ENCODE data around the gene RBPJ. TPM values are rescaled to one million over a fixed set of nuclear protein-coding genes. Genes with fewer than 3 reads are reported as not detected.

Gene RBPJ
- total and polyA plus RNA-seq, 11 donors = 21.9 to 84.3 (median 37.5) TPM

- Histone ChIP-seq H3K27ac (no peak overlapping the region), H3K4me3 (no peak overlapping the region), H3K27me3 (no peaks in the 10 kb centered on the region), H3K9me3 (no peaks in the 10 kb centered on the region), H3K4me1 (peaks cover 0 to 46% (median 13%) of the 10 kb centered on the region in 12 donors), H3K36me3 (peaks cover 0 to 12% (median 0%) of the 10 kb centered on the region in 9 donors)
- no peak for TF ChIP-seq POLR2A (IDR thresholded peaks at IDR 0.05)
- TF ChIP-seq, protein P1, sequence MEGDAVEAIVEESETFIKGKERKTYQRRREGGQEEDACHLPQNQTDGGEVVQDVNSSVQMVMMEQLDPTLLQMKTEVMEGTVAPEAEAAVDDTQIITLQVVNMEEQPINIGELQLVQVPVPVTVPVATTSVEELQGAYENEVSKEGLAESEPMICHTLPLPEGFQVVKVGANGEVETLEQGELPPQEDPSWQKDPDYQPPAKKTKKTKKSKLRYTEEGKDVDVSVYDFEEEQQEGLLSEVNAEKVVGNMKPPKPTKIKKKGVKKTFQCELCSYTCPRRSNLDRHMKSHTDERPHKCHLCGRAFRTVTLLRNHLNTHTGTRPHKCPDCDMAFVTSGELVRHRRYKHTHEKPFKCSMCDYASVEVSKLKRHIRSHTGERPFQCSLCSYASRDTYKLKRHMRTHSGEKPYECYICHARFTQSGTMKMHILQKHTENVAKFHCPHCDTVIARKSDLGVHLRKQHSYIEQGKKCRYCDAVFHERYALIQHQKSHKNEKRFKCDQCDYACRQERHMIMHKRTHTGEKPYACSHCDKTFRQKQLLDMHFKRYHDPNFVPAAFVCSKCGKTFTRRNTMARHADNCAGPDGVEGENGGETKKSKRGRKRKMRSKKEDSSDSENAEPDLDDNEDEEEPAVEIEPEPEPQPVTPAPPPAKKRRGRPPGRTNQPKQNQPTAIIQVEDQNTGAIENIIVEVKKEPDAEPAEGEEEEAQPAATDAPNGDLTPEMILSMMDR (IDR thresholded peaks at IDR 0.05) = no peak
- ATAC-seq (no peak), DNase-seq (no peak)
- intact Hi-C loops (cut with DNase I) = no loop called here
These were observed 48.8 kb downstream of the RBPJ start for GRCh38 chr4:26369581-26369980.

- ATAC-seq (no peak), DNase-seq (no peak)
- Histone ChIP-seq H3K9me3 (no peaks in the 10 kb centered on the region), H3K4me1 (peaks cover 0 to 66% (median 15%) of the 10 kb centered on the region in 12 donors), H3K36me3 (peaks cover 0 to 13% (median 0%) of the 10 kb centered on the region in 9 donors), H3K4me3 (no peak overlapping the region), H3K27ac (no peak overlapping the region), H3K27me3 (no peaks in the 10 kb centered on the region)
- WGBS, 4 donors = 95 to 98% (median 97%) methylated on average over 3 of the region's 3 CpGs
- TF ChIP-seq, protein P1 (IDR thresholded peaks at IDR 0.05) = no peak
- TF ChIP-seq POLR2A (IDR thresholded peaks at IDR 0.05) = no peak
- intact Hi-C loops (cut with DNase I) = no loop called here
These were observed 51.3 kb downstream of the RBPJ start for GRCh38 chr4:26372076-26372475.

- DNase-seq = peak in 1 of 5 donors; percentile 24
- H3K4me1 ChIP-seq = peaks cover 0 to 72% (median 17%) of the 10 kb centered on the region in 12 donors
- ATAC-seq = peak in 2 of 4 donors; percentile 41 to 57
These were observed 51.8 kb downstream of the RBPJ start for GRCh38 chr4:26372525-26373172.

DNA sequence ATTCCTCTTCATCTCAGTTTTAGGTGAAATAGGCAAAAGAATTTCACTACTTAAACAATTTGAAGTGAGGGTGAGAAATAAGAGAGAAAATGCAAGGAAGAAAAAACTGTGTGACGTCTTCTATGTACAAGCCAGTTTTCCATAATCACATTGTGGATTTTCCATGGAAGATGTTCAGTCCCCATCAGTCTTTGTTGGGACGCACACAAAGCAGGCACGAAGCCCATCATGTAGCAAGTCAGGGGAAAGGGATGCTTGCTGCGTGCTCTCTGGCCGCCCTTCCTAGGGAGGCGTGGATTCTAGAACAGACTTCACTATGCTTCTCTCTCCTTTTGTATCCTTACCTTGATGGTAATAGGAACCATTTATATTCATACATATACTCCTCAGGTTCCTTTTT lies 54.7 kb downstream of the RBPJ start:
- no peak overlapping the region for H3K27ac ChIP-seq
- ATAC-seq (no peak), DNase-seq (no peak)
- H3K4me3 ChIP-seq = no peak overlapping the region
- peaks cover 0 to 79% (median 23%) of the 10 kb centered on the region in 12 donors for H3K4me1 ChIP-seq
- no peak for TF ChIP-seq POLR2A (IDR thresholded peaks at IDR 0.05)
- TF ChIP-seq, protein P1 (IDR thresholded peaks at IDR 0.05) = no peak
- H3K9me3 ChIP-seq = no peaks in the 10 kb centered on the region
- H3K36me3 ChIP-seq = peaks cover 0 to 5% (median 0%) of the 10 kb centered on the region in 9 donors
- H3K27me3 ChIP-seq = no peaks in the 10 kb centered on the region
- intact Hi-C loops (cut with DNase I) = no loop called here
- 82 to 92% (median 89%) methylated on average over 6 of the region's 6 CpGs for WGBS, 4 donors

More at GRCh38 chr4:26372525-26373172, 51.8 kb downstream of the RBPJ start:
- Histone ChIP-seq H3K36me3 (peaks cover 0 to 10% (median 0%) of the 10 kb centered on the region in 9 donors), H3K9me3 (no peaks in the 10 kb centered on the region), H3K27me3 (no peaks in the 10 kb centered on the region), H3K4me3 (no peak overlapping the region), H3K27ac (no peak overlapping the region)
- TF ChIP-seq, protein P1 (IDR thresholded peaks at IDR 0.05) = no peak
- no peak for TF ChIP-seq POLR2A (IDR thresholded peaks at IDR 0.05)
- intact Hi-C loops (cut with DNase I) = no loop called here
- 37 to 40% (median 39%) methylated on average over 5 of the region's 5 CpGs for WGBS, 4 donors
